Measurements from ENCODE around the gene CLMP. TPM values are rescaled to one million over a fixed set of nuclear protein-coding genes. Genes with fewer than 3 reads are reported as not detected.
"Not testable (repeated sequence)": the region's sequence is repeated elsewhere in the genome, so short reads cannot be mapped to it uniquely, and the experiment has no call there.

Gene CLMP
- total RNA-seq, 2 donors from 2014 or later = 10.1 to 22.1 TPM

DNA sequence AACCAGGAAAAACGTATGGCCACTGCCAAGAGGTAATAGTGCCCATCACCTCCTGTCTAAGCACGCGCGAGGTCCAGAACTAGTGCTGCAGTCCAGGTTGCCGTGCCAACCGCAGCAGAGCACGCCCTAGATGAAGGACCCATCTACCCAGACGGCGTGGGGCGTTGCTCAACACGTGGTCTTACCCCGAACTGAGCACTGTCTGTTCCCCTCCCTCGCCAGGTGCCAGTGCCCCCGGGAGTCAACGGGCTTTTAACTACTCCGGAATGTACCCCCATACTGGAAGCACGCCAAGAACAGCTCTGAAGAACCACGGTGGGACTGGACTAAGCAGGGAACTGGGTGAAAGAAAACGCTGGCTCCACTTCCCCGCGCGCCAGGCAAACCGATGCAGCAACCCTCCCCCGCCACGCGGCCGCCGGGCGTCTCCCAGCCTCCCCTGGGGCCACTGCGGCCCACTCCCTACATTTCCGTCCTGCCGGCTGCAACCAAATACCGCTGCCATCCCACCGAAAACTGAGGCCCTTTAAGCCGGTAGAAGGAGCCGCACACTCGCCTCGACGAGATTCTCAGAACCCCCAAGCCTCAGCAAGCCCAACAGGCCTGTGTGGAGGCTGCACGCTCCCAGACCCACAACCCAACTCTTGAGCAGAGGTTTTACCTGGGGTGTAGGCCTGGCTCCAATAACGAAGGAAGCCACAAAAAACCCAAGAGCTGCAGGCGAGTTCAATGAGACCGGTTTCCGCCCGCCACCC, 133.5 kb downstream of the CLMP start, which contains the start of gene HSPA8:
TSS of gene HSPA8 (minus strand) at position 734 of the 755 bp plus-strand sequence. CDS start 812 bp downstream, outside the sequence.
- H3K36me3 ChIP-seq (replicated peaks in 1 of 2; ENCODE audit: insufficient read depth in 1 of 2, low read depth in 2 of 2) = peaks cover 10 to 23% of the 10 kb centered on the region in 2 donors
- no peaks in the 10 kb centered on the region for H3K9me3 ChIP-seq
- H3K4me3 ChIP-seq = peak within 1 kb of the TSS; percentile 87 to 99
- H3K27ac ChIP-seq = peak within 1 kb of the TSS; percentile 98 to 100 (median 99)
- 0% methylated on average over 8 to 44 of the region's 45 CpGs for WGBS, 2 donors
- no peaks in the 10 kb centered on the region for H3K27me3 ChIP-seq
- H3K4me1 ChIP-seq = peaks cover 61% of the 10 kb centered on the region
- intact Hi-C loops (cut with DNase I) = no loop called here
- DNase-seq (peak; percentile 56 to 75 (median 74)), ATAC-seq (no peak)
- TF ChIP-seq, protein P1, sequence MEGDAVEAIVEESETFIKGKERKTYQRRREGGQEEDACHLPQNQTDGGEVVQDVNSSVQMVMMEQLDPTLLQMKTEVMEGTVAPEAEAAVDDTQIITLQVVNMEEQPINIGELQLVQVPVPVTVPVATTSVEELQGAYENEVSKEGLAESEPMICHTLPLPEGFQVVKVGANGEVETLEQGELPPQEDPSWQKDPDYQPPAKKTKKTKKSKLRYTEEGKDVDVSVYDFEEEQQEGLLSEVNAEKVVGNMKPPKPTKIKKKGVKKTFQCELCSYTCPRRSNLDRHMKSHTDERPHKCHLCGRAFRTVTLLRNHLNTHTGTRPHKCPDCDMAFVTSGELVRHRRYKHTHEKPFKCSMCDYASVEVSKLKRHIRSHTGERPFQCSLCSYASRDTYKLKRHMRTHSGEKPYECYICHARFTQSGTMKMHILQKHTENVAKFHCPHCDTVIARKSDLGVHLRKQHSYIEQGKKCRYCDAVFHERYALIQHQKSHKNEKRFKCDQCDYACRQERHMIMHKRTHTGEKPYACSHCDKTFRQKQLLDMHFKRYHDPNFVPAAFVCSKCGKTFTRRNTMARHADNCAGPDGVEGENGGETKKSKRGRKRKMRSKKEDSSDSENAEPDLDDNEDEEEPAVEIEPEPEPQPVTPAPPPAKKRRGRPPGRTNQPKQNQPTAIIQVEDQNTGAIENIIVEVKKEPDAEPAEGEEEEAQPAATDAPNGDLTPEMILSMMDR (IDR thresholded peaks at IDR 0.05) = no peak
- TF ChIP-seq POLR2A (IDR thresholded peaks at IDR 0.05) = peak; percentile 99 to 100 (median 100)

DNA sequence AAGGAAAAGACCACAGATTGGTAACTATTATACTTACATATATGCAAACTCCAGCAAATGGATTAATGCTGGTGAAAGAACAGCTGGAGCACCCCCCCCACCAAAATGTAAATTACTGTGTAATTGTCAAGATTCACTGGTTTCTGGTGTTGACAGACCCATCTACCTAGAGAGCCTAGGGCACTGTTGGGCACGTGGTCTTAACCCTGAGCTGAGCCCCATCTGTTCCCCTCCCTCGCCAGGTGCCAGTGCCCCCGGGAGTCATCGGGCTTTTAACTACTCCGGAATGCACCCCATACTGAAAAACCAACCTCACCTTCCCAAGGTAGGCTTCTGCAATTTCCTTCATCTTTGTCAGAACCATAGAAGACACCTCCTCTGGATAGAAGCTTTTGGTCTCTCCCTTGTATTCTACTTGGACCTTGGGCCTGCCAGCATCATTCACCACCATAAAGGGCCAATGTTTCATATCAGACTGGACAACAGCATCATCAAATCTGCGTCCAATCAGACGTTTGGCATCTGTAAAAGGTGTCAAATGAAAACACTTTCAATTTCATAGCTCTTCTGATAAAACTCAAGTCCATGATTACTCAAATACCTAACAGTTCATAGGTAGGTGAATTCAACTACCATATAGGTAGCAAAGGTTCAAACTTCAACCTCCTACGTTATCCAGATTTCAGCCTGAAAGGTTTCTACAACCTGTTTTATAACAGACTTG, 134.6 kb downstream of the CLMP start:
- no peak for TF ChIP-seq POLR2A (IDR thresholded peaks at IDR 0.05)
- TF ChIP-seq, protein P1 (IDR thresholded peaks at IDR 0.05) = no peak
- intact Hi-C loops (cut with DNase I) = no loop called here
- H3K4me1 ChIP-seq = peaks cover 72% of the 10 kb centered on the region
- H3K27me3 ChIP-seq = no peaks in the 10 kb centered on the region
- 1 to 2% methylated on average over 8 of the region's 8 CpGs for WGBS, 2 donors
- H3K36me3 ChIP-seq (replicated peaks in 1 of 2; ENCODE audit: insufficient read depth in 1 of 2, low read depth in 2 of 2) = peaks cover 10 to 25% of the 10 kb centered on the region in 2 donors
- no peaks in the 10 kb centered on the region for H3K9me3 ChIP-seq
- H3K4me3 ChIP-seq = peak overlapping the region; percentile 87 to 99
- no peak for ATAC-seq
- peak overlapping the region in 3 of 4 donors; percentile 98 to 99 (median 99) for H3K27ac ChIP-seq
- no peak for DNase-seq

DNA sequence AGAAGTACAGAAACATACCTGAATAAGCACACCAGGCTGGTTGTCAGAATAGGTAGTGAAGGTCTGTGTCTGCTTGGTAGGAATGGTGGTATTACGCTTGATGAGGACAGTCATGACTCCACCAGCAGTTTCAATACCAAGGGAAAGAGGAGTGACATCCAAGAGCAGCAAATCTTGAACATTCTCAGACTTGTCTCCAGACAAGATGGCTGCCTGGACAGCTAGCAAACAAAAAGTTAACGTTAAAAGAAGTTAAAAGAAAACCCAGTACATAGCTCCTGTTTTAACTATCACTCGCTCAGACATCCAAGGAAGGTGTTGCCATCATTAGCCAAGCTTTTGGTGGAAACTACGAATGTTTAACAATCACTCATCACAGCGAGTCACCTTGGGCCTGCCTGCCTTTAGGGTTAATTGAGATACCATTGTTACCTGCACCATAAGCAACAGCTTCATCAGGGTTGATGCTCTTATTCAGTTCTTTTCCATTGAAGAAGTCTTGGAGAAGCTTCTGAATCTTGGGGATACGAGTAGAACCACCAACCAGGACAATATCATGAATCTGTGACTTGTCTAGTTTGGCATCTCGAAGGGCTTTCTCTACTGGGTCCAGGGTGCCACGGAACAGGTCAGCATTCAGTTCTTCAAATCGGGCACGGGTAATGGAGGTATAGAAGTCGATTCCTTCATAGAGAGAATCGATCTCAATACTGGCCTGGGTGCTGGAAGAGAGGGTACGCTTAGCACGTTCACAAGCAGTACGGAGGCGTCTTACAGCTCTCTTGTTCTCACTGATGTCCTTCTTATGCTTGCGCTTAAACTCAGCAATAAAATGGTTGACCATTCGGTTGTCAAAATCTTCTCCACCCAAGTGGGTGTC, 135.8 kb downstream of the CLMP start:
- 20 to 23% methylated on average over 18 of the region's 18 CpGs for WGBS, 2 donors
- Histone ChIP-seq H3K36me3 (replicated peaks in 1 of 2; ENCODE audit: insufficient read depth in 1 of 2, low read depth in 2 of 2) (peaks cover 15 to 25% of the 10 kb centered on the region in 2 donors), H3K4me1 (peaks cover 67% of the 10 kb centered on the region), H3K4me3 (peak overlapping the region; percentile 87 to 99)
- H3K9me3 ChIP-seq; intact Hi-C loops (cut with DNase I); H3K27me3 ChIP-seq; ATAC-seq; H3K27ac ChIP-seq; DNase-seq: not testable (repeated sequence)

DNA sequence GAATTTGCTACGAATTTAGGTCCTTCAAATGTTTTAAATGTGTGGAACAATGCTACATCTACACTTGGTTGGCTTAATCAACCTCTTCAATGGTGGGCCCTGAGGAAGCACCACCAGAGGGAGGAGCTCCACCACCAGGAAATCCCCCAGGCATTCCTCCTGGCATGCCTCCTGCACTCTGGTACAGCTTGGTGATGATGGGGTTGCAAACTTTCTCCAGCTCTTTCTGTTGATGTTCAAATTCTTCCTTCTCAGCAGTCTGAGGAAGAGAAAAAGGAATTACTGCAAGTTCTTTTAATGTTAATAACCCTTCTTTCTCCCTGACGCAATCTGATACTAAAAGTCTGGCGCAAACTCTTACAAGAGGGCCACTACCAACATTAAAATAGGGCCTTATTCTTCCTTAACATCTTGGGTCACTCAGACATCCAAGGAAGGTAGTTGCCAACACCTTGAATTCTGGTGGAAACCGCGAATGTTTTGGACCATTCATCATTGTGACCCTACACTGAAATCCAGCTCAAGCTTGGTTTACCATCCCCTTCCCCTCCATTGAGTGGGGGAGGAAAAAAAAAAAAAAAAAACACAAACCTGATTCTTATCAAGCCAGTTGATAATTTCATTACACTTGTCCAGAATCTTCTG, 137.3 kb downstream of the CLMP start:
- ATAC-seq = no peak
- TF ChIP-seq POLR2A (IDR thresholded peaks at IDR 0.05) = no peak
- TF ChIP-seq, protein P1 (IDR thresholded peaks at IDR 0.05) = no peak
- intact Hi-C loops (cut with DNase I) = no loop called here
- H3K4me1 ChIP-seq = peaks cover 56% of the 10 kb centered on the region
- WGBS, 2 donors = 47 to 70% methylated on average over 5 of the region's 5 CpGs
- peak overlapping the region in 1 of 4 donors; percentile 1 for H3K27ac ChIP-seq
- peaks cover 15 to 25% of the 10 kb centered on the region in 2 donors for H3K36me3 ChIP-seq (replicated peaks in 1 of 2; ENCODE audit: insufficient read depth in 1 of 2, low read depth in 2 of 2)
- no peaks in the 10 kb centered on the region for H3K9me3 ChIP-seq
- H3K27me3 ChIP-seq = no peaks in the 10 kb centered on the region
- no peak for DNase-seq
- no peak overlapping the region for H3K4me3 ChIP-seq

Data from body of pancreas (tissue), 4 donors.